HUES6 (cell line): ENCODE measurements around the gene TEAD1.

ENCODE experiments used
- H3K27ac ChIP-seq: 2 replicates; pipeline ENCODE4 v1.7.0; 2013; ENCODE audit warnings: low read depth, mild to moderate bottlenecking, low read length, inconsistent platforms
- H3K27me3 ChIP-seq: 2 replicates; pipeline ENCODE4 v1.6.1; 2013; ENCODE audit warnings: low read length; ENCODE audit not compliant: control insufficient read depth, insufficient read depth
- H3K36me3 ChIP-seq: 2 replicates; pipeline ENCODE4 v1.6.1; 2013; ENCODE audit warnings: low read length; ENCODE audit not compliant: control insufficient read depth, insufficient read depth
- H3K4me1 ChIP-seq: 2 replicates; pipeline ENCODE4 v1.6.1; 2013; ENCODE audit warnings: low read length; ENCODE audit not compliant: control insufficient read depth, insufficient read depth
- H3K4me3 ChIP-seq: 2 replicates; pipeline ENCODE4 v1.5.1; 2013; ENCODE audit warnings: low read depth, low read length
- H3K9ac ChIP-seq: one replicate; pipeline ENCODE4 v1.6.1; 2013; ENCODE audit warnings: mild to moderate bottlenecking, low read length
- H3K9me3 ChIP-seq: 2 replicates; pipeline ENCODE4 v1.6.1; 2013; ENCODE audit warnings: low read depth, low read length; ENCODE audit not compliant: control insufficient read depth, insufficient read depth

TEAD1 gene

DNA sequence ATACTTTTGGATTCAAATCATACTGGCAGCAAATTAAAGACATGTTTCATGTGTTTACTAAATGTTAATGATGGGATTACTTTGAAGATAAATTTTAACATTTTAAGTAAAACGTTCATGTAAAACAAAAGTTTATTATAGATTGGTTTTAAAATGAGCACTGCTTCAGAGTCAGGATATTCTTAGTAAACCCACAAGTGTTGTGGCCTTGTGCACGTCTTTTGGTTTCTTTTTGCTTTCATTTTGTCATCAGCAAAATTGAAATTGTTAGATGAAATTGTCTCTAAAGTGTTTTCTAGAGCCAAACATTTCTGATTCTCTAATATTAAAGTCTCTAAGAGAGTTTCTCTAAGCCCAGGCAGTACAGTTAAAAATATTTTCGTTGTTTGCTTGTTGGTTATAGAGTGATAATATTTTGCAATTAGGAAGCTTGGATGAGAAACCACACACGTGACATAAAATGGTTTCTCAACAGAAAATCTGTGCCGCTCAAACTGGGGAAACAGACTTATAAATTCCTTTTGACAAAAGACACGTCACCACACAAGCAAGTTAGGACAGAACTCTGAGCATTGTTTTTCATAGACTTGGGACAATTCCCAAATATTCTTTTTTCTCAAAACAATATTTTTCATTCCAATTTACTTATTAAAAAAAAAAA, 164.4 kb downstream of the TEAD1 start:
- Histone ChIP-seq H3K36me3 (no peaks in the 10 kb centered on the region), H3K9ac (no peak overlapping the region), H3K27ac (no peak overlapping the region), H3K4me3 (no peak overlapping the region), H3K4me1 (peaks cover 36% of the 10 kb centered on the region), H3K9me3 (no peaks in the 10 kb centered on the region), H3K27me3 (no peaks in the 10 kb centered on the region)

DNA sequence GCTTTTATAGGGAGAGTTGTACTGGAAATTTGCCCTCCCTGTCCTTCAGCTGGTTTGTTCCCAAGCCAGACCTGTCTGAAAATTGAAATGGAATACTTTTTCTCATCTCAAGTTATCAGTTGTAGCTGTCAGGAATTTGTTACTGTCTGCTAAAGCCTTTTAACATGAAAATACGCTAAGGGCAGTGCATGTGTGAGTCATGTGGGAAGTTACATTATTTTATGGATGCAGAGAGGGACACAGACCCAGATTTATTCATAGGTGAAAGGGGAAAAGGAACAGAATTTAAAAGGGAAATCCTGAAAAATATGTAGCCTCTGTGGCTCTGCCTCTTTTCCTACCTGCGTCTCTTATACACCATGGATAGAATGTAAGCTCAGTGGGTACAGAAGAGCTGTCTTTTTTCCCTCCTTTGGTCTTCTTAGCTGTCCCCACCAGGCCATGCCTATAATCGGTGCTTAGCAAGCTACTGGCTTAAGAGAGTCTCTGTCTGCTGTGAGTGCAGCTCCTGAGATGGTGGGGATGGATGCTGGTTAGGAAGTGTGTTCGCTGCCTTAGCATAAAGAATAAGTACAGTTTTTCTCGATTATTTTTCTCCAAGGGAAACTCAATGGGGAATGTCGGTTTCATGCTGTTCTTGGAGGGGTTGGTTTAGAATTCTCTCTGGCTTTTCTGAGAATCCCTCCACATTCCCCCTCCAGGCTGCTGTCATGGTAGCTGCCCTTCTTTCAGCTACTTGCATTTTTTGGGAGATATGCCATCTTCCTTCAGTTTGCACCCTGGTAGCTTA, 166.8 kb downstream of the TEAD1 start:
- Histone ChIP-seq H3K27ac (no peak overlapping the region), H3K27me3 (no peaks in the 10 kb centered on the region), H3K4me1 (peaks cover 52% of the 10 kb centered on the region), H3K9ac (no peak overlapping the region), H3K36me3 (no peaks in the 10 kb centered on the region), H3K9me3 (no peaks in the 10 kb centered on the region), H3K4me3 (no peak overlapping the region)

DNA sequence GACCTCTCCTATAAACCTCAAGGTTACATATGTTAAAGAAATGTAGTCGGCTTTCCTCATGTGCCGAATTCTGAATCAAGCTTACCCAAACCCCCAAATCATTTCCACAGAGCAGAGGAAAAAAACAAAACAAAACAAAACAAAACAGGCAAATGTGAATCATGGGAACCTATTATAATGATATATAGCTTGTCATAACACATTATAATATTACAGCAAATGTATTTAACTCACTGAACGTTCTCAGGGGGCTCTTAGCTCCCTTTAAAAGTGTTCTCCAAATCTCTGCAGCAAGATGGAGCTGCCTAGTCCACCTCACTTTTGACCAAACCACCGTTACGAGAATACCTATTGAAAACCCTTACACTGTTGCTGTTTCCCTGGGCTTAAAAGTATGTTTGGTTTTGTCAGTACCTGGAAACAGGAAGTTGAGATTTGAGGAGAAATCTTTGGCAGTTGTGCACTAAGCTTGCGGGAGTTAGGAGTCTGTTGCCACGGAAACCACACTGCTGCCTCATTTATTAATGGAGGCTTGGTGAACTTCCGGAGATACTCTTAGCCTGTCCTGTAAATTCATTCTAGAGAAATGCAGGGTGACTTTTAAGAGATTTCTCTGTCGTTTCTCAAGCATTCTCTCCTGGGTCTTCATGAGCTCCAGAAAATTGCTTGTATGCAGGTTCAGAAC, 167.9 kb downstream of the TEAD1 start:
- Histone ChIP-seq H3K9ac (no peak overlapping the region), H3K4me1 (peaks cover 62% of the 10 kb centered on the region), H3K27ac (0 out of 2 replicates have a peak overlapping the region, but pooled peaks have one; percentile 6), H3K36me3 (no peaks in the 10 kb centered on the region), H3K4me3 (no peak overlapping the region), H3K27me3 (no peaks in the 10 kb centered on the region), H3K9me3 (no peaks in the 10 kb centered on the region)

DNA sequence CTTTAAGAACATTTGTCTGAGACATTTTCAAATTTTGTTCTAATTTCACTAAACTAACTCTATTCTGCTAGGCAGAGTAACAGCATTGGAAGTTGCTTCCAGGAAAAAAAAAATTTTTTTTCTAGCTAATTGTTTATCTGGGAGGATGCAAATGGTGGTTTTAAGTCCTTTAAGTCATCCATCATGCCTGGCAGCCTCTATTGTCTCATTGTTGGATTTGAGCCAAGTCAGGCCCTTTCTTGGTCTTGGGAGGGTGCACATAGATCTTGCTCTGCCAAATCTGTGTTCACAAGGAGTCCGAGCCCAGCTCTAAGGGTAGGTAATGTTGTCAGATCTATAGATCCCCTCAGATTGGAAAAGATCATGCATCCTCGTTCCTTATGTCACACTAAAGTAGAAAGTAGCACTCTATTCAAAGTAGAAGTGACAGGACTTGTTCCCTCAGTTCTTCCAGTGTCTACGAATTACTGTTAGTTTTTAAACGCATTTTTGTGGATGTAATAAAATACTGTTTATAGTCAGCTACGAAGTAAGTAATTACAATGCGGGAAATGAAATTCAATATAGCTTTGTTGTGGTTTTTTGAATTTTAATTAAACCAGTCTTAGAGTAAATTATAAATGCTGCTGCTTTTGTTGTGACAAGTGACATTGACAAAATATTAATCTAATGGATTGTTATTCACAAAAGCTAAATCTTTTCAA, 168.9 kb downstream of the TEAD1 start:
- H3K36me3 ChIP-seq = no peaks in the 10 kb centered on the region
- H3K9ac ChIP-seq = no peak overlapping the region
- peaks cover 65% of the 10 kb centered on the region for H3K4me1 ChIP-seq
- H3K9me3 ChIP-seq = no peaks in the 10 kb centered on the region
- no peak overlapping the region for H3K27ac ChIP-seq
- no peaks in the 10 kb centered on the region for H3K27me3 ChIP-seq
- no peak overlapping the region for H3K4me3 ChIP-seq

DNA sequence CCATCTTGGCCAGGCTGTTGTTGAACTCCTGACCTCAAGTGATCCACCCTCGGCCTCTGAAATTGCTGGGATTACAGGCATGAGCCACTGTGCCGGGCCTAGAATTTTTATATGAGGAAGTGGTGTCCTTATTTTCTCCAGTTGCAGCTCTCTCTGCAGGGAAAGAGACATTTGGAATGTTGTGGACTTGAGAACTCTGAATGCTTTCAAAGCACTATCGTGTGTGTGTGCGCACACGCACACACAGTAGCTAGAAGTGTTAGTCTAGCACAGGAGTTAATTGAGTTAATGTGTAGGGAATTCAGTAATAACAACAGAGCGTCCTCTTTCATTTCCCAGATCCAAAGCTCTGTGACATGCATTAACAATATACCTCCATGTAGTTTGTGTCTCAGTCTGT, 170.9 kb downstream of the TEAD1 start:
- Histone ChIP-seq H3K36me3 (no peaks in the 10 kb centered on the region), H3K27ac (0 out of 2 replicates have a peak overlapping the region, but pooled peaks have one; percentile 10), H3K27me3 (no peaks in the 10 kb centered on the region), H3K4me3 (no peak overlapping the region), H3K9ac (peak overlapping the region; percentile 1), H3K4me1 (peaks cover 64% of the 10 kb centered on the region), H3K9me3 (no peaks in the 10 kb centered on the region)

DNA sequence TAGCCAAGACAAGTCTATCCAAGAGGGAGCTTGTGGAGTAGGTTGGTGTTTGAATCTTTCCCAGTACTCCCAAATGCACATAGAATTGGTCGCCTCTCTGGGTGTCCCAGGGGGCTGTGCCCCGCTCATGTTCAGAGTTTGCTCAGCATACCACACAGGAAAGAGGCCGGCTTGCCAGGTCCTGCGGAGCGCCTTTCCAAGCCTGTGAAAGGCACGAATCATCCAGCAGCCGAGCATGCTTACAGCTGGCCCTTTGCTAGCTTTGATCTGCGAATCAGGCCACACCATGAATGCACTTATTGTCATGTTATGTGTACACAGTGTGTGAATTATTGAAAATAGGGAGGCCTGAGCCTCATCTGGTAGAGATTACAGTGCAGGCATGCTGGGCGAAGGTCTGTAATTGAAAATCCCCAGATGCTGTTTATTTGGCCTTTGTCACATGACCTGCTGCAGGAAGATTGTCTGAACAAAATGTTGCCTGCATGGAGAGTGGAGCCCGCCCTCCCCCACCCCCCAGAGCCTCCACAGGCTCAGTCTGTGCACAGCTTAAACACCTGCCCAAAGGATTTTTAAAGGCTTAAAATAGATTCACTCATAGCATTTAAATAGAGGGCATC, 171.6 kb downstream of the TEAD1 start:
- Histone ChIP-seq H3K27ac (peak overlapping the region; percentile 10; the same call in 1 of the 2 replicates), H3K4me3 (no peak overlapping the region), H3K4me1 (peaks cover 57% of the 10 kb centered on the region), H3K9me3 (no peaks in the 10 kb centered on the region), H3K27me3 (no peaks in the 10 kb centered on the region), H3K9ac (peak overlapping the region; percentile 1), H3K36me3 (no peaks in the 10 kb centered on the region)

DNA sequence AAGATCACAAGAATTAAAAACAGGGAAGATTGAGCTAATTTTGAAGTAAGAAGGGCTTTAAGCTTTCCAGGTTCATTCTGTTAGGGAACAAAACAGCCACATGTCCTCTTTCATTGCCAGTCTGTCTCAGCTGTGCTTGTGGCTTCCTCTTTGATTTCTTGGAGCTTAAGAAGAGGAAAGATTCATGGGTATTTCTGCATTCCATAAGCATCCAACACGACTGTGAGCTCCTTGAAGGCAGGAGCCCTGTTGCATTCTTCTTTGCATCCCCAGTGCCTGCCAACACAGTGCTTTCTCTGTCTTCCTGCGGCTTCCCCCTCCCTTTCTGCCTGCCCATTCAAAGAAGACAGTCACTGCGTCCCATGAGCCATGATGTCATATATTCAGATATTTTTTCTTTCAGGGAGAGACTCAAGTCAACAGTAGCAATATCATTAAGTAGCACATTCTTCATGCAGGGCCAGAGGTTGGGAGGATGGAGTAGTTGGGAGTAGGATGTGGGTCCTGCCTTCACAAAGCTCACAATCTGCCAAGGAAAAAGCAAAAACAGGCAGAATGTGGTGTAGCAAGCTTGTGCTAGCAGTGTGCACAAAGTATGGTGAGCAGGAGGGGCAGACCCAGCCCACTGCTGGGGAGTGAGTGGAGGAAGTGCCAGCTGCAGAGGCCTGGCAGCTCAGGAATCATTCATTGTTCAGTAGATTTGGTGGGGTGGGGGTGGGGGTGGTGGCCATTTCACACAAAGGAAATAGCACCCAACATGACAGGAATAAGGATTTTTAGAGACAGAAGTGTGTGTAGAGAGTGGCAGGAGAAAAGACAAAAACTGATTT, 172.8 kb downstream of the TEAD1 start:
- H3K4me3 ChIP-seq = no peak overlapping the region
- H3K27me3 ChIP-seq = no peaks in the 10 kb centered on the region
- H3K9me3 ChIP-seq = no peaks in the 10 kb centered on the region
- H3K9ac ChIP-seq = no peak overlapping the region
- peaks cover 45% of the 10 kb centered on the region for H3K4me1 ChIP-seq
- H3K36me3 ChIP-seq = no peaks in the 10 kb centered on the region
- H3K27ac ChIP-seq = 0 out of 2 replicates have a peak overlapping the region, but pooled peaks have one; percentile 6

DNA sequence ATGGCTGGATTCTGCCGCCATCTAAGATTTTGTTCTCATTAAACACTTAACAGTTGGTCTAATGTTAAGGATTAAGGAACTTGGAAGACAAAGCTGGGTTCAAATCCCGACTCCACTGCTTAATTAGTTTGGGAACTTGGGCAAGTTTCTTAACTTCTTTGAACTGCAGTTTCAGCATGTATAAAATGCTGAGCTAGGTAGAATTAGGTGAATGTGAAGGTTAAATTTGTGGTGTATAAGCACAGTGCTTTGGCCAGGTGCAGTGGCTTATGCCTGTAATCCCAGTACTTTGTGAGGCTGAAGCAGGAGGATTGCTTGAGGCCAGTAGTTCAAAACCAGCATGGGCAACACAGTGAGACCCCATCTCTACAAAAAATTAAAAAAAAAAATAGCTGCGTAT, 174.2 kb downstream of the TEAD1 start:
- H3K36me3 ChIP-seq = no peaks in the 10 kb centered on the region
- no peaks in the 10 kb centered on the region for H3K9me3 ChIP-seq
- H3K27me3 ChIP-seq = no peaks in the 10 kb centered on the region
- H3K4me1 ChIP-seq = peaks cover 32% of the 10 kb centered on the region
- no peak overlapping the region for H3K4me3 ChIP-seq
- no peak overlapping the region for H3K9ac ChIP-seq
- H3K27ac ChIP-seq = no peak overlapping the region

DNA sequence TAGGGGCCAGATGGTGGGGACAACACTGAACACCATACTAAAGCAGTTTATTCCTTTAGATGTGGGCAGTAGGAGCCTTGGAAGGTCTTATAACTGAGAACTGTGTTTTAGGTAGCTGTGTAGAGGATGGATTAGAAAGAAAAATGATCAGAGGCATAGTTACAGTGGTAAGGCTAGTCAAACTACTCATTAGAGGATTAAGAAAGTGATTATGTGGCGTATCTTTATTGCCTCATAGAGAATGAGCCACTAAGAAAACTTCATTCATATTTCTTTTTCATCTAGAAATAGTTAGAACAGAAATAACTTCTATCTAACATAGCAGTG, 179.1 kb downstream of the TEAD1 start:
- H3K9ac ChIP-seq = no peak overlapping the region
- H3K4me3 ChIP-seq = no peak overlapping the region
- no peaks in the 10 kb centered on the region for H3K27me3 ChIP-seq
- no peak overlapping the region for H3K27ac ChIP-seq
- H3K9me3 ChIP-seq = no peaks in the 10 kb centered on the region
- peaks cover 6% of the 10 kb centered on the region; the same call in 1 of the 2 replicates for H3K4me1 ChIP-seq
- H3K36me3 ChIP-seq = no peaks in the 10 kb centered on the region
